ENCODE data around the gene KIRREL2.

KIRREL2 gene

DNA sequence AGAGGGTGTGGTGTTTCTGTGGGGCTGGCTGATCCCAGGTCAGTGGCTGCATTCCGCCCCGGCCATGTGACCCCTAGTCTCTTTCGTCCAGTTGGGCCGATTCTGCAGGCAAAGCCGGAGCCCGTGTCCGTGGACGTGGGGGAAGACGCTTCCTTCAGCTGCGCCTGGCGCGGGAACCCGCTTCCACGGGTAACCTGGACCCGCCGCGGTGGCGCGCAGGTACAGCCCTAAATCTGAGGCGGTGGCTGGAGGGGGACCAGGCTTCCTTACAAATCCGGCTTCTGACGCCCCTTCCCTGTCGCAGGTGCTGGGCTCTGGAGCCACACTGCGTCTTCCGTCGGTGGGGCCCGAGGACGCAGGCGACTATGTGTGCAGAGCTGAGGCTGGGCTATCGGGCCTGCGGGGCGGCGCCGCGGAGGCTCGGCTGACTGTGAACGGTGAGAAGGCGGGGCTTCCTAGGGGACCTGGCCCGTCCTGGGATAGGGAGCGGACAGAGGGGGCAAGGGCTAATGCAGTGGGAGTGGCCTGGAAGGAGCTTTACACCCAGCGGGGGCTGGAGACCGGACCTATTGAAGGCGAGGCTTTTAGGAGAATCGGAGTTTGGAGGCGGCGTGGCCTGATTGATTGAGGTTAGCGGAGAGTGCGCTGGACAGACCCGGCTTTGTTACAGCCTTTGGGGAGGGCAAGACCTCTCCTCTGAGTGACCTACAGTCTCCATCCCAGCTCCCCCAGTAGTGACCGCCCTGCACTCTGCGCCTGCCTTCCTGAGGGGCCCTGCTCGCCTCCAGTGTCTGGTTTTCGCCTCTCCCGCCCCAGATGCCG, 4.3 kb downstream of the KIRREL2 start:
- in situ Hi-C loops (cut with MboI; ENCODE audit: low sequenced_read_pairs, unreplicated experiment): no loop called here
- DNase-seq (ENCODE audit: low spot score): no peak
- TF ChIP-seq CTCF (IDR thresholded peaks at IDR 0.05; ENCODE audit: borderline replicate concordance, control extremely low read depth, extremely low read depth, insufficient read depth, missing control alignments): no peak

DNA sequence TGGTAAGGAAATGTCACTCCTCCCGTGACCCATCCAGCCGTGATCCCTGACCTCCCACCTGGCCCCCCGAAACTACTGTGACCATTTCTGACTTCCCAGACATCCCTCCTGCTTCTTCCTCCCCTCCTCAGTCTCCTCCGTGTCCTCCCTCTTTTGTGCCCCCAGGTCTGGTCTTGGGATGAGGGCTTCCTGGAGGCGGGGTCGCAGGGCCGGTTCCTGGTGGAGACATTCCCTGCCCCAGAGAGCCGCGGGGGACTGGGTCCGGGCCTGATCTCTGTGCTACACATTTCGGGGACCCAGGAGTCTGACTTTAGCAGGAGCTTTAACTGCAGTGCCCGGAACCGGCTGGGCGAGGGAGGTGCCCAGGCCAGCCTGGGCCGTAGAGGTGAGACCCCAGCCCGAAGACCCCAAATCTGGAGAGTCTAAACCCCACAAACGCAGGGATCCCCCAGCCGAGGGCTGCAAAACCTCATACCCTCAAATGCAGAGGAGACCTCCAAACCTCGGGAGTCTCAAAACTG, 5.0 kb downstream of the KIRREL2 start:
- TF ChIP-seq CTCF (IDR thresholded peaks at IDR 0.05; ENCODE audit: borderline replicate concordance, control extremely low read depth, extremely low read depth, insufficient read depth, missing control alignments): no peak
- DNase-seq (ENCODE audit: low spot score): no peak
- in situ Hi-C loops (cut with MboI; ENCODE audit: low sequenced_read_pairs, unreplicated experiment): no loop called here

GRCh38 chr19:35862528-35862927, 5.8 kb downstream of the KIRREL2 start:
- in situ Hi-C loops (cut with MboI; ENCODE audit: low sequenced_read_pairs, unreplicated experiment): no loop called here
- TF ChIP-seq CTCF (IDR thresholded peaks at IDR 0.05; ENCODE audit: borderline replicate concordance, control extremely low read depth, extremely low read depth, insufficient read depth, missing control alignments): no peak
- no peak for DNase-seq (ENCODE audit: low spot score)

GRCh38 chr19:35863018-35863417, 6.3 kb downstream of the KIRREL2 start:
- TF ChIP-seq CTCF (IDR thresholded peaks at IDR 0.05; ENCODE audit: borderline replicate concordance, control extremely low read depth, extremely low read depth, insufficient read depth, missing control alignments): no peak
- DNase-seq (ENCODE audit: low spot score): no peak

GRCh38 chr19:35868172-35868822, 11.6 kb downstream of the KIRREL2 start, which contains the start of gene APLP1:
APLP1 (plus strand) TSS chr19:35868574; CDS start chr19:35868637, 63 bp downstream.
- no peak for TF ChIP-seq CTCF (IDR thresholded peaks at IDR 0.05; ENCODE audit: borderline replicate concordance, control extremely low read depth, extremely low read depth, insufficient read depth, missing control alignments)
- in situ Hi-C loops (cut with MboI; ENCODE audit: low sequenced_read_pairs, unreplicated experiment): no loop called here
- peak; percentile 83 for DNase-seq (ENCODE audit: low spot score)

More at GRCh38 chr19:35863018-35863417, 6.3 kb downstream of the KIRREL2 start:
- in situ Hi-C loops (cut with MboI; ENCODE audit: low sequenced_read_pairs, unreplicated experiment): no loop called here

DNA sequence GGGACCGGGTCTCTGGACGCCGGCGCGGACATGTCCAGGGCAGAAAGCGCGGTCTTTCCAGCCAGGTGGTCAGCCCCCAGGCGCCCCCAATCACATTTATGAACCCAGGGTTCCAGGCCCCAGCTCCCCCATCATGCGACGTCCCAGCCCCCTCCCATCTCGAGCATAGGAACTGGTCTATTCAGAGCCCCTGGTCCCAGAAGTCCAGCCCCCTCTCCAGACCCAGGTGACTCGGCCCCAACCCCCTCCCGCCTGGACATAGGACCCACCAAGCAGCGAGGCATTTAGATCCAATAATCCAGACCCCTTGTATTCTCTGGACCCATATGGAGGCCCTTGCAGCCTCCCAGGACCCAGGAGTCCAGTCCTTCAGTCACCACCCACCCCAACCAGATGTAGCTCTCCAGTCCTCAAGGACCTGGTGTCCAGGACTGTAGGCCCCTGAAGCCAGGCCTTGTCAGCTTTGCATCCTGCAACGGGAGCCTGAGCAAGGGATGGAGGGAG, 12.2 kb downstream of the KIRREL2 start:
- no peak for TF ChIP-seq CTCF (IDR thresholded peaks at IDR 0.05; ENCODE audit: borderline replicate concordance, control extremely low read depth, extremely low read depth, insufficient read depth, missing control alignments)
- in situ Hi-C loops (cut with MboI; ENCODE audit: low sequenced_read_pairs, unreplicated experiment): no loop called here
- DNase-seq (ENCODE audit: low spot score): no peak

Measured in GM13976 (cell line).